ENCODE results near the gene ATP1B1.

Gene ATP1B1

DNA sequence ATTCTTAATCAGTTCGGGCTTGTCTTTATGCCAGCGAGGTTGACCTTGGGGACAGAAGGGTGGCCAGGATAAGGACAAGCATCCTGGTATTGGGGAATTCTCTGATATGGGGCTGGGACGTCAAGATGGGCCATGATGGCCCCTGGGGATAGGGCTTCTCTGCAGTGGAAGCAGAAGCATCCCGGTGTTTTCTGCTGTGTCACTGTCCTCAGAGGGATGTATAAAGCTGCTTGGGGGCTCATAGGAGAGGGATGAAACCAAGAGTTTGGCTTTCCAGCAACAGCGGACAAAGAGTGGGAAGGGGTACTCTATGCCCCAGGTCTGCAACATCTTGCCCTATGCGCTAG is 1.4 kb upstream of the ATP1B1 start:
- peak overlapping the region; percentile 56 for H3K4me3 ChIP-seq (ENCODE audit: low read depth, low read length)
- no peaks in the 10 kb centered on the region for H3K9me3 ChIP-seq
- no peaks in the 10 kb centered on the region for H3K27me3 ChIP-seq
- peaks cover 13% of the 10 kb centered on the region for H3K36me3 ChIP-seq
- no peak for TF ChIP-seq CTCF (IDR thresholded peaks at IDR 0.05; ENCODE audit: low read depth, low read length)
- DNase-seq, result no peak
- H3K4me1 ChIP-seq, result peaks cover 31% of the 10 kb centered on the region

DNA sequence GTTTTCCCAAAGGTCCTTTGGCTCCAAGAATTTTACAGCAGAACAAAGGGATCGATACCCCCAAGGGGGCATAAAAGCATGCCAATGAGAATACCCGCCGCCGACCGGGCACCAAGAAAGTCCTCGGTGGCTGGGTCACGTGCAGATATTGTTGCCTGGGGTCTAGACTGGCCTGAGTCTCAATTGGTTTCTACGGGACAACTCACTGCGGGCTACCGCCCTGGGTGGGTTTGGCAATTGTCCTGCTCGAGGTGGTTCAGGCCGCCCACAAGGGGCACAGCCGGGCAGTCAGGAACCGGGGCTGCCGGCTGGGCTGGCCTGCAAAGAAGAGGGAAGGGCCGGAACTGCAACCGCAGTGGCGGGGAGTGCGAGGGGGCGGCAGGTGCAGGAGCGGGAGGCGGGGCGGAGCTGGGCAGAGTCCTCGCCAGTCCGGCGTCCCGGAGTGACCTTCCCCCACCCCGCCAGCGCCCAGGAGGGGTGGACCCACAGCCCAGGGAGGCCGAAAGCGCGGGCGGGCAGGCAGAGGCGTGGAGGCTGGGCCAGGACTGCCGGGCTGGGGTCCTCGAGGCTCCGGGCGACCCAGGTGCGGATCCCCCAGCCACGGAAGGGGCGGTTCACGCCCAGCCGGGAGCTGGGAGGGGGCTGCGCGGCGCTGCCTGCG is 926 bp upstream of the ATP1B1 start:
- H3K27me3 ChIP-seq, result no peaks in the 10 kb centered on the region
- H3K4me1 ChIP-seq, result peaks cover 26% of the 10 kb centered on the region
- H3K36me3 ChIP-seq, result peaks cover 16% of the 10 kb centered on the region
- no peaks in the 10 kb centered on the region for H3K9me3 ChIP-seq
- peak; percentile 88 for DNase-seq
- TF ChIP-seq CTCF (IDR thresholded peaks at IDR 0.05; ENCODE audit: low read depth, low read length), result peak; percentile 23; the same call in 1 of the 2 replicates
- peak overlapping the region; percentile 56 for H3K4me3 ChIP-seq (ENCODE audit: low read depth, low read length)

- H3K9me3 ChIP-seq, result no peaks in the 10 kb centered on the region
- H3K27me3 ChIP-seq, result no peaks in the 10 kb centered on the region
- peaks cover 18% of the 10 kb centered on the region for H3K4me1 ChIP-seq
- peak overlapping the region; percentile 100 for H3K4me3 ChIP-seq (ENCODE audit: low read depth, low read length)
- peak; percentile 40 for DNase-seq
- peaks cover 31% of the 10 kb centered on the region for H3K36me3 ChIP-seq
- TF ChIP-seq CTCF (IDR thresholded peaks at IDR 0.05; ENCODE audit: low read depth, low read length), result no peak
Measured at GRCh38 chr1:169106921-169107602, 572 bp downstream of the ATP1B1 start.

- TF ChIP-seq CTCF (IDR thresholded peaks at IDR 0.05; ENCODE audit: low read depth, low read length), result no peak
- no peaks in the 10 kb centered on the region for H3K9me3 ChIP-seq
- peaks cover 18% of the 10 kb centered on the region for H3K4me1 ChIP-seq
- H3K27me3 ChIP-seq, result no peaks in the 10 kb centered on the region
- H3K36me3 ChIP-seq, result peaks cover 37% of the 10 kb centered on the region
- peak overlapping the region; percentile 100 for H3K4me3 ChIP-seq (ENCODE audit: low read depth, low read length)
- no peak for DNase-seq
Measured at GRCh38 chr1:169107603-169108208, 1.2 kb downstream of the ATP1B1 start.

- peak overlapping the region; percentile 100 for H3K4me3 ChIP-seq (ENCODE audit: low read depth, low read length)
- peaks cover 43% of the 10 kb centered on the region for H3K36me3 ChIP-seq
- no peaks in the 10 kb centered on the region for H3K27me3 ChIP-seq
- H3K9me3 ChIP-seq, result no peaks in the 10 kb centered on the region
- no peak for DNase-seq
- TF ChIP-seq CTCF (IDR thresholded peaks at IDR 0.05; ENCODE audit: low read depth, low read length), result no peak
- peaks cover 18% of the 10 kb centered on the region for H3K4me1 ChIP-seq
Measured at GRCh38 chr1:169108223-169108622, 1.7 kb downstream of the ATP1B1 start.

All from BE2C (cell line).